Stimulated activated CD8-positive, alpha-beta memory T cell treated with anti-CD3 and anti-CD28 coated beads, Interleukin-2, amount 100 ng/mL, for 1 hour (primary cell): ENCODE measurements around the gene CDK6.

Experiments
- DNase-seq, 2 donors: peaks; one replicate each; pipeline ENCODE4 v3.0.0-alpha.2; 2020; ENCODE audit warnings: low read depth in 2 of 2

The CDK6 gene

GRCh38 chr7:92793656-92794205 lies 42.6 kb downstream of the CDK6 start:
- no peak for DNase-seq

GRCh38 chr7:92790992-92791391 lies 45.4 kb downstream of the CDK6 start:
- no peak for DNase-seq

- no peak for DNase-seq
Measured at GRCh38 chr7:92788559-92789183, 47.7 kb downstream of the CDK6 start.

GRCh38 chr7:92785923-92786322 lies 50.5 kb downstream of the CDK6 start:
- DNase-seq = no peak

- DNase-seq = no peak
Measured at GRCh38 chr7:92784935-92785334, 51.4 kb downstream of the CDK6 start.

- no peak for DNase-seq
Measured at GRCh38 chr7:92783260-92784201, 52.8 kb downstream of the CDK6 start.

- DNase-seq = no peak
Measured at GRCh38 chr7:92782855-92783254, 53.5 kb downstream of the CDK6 start.

GRCh38 chr7:92782236-92782635 lies 54.1 kb downstream of the CDK6 start:
- no peak for DNase-seq

- DNase-seq = no peak
Measured at GRCh38 chr7:92781117-92781720, 55.2 kb downstream of the CDK6 start.

GRCh38 chr7:92778972-92779371 lies 57.4 kb downstream of the CDK6 start:
- DNase-seq = no peak

DNA sequence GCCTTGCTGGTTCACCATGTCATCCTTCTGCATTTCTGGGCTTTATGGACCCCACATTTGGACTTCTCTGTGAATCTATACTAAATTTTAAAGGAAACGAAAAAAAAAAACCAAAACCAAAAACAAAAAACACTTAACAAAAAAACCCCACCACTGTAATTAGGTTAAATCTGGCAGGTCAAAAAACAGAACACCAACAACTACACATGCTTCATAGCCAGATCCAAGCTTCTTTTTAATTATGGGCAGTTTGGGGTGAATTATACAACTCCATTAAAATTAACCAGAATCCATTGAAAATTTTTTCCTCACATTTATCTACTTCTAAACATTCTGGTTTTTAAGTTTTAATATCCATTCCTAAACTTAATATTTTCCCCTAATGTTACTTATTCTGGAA lies 58.4 kb downstream of the CDK6 start:
- no peak for DNase-seq

- no peak for DNase-seq
Measured at GRCh38 chr7:92773808-92774207, 62.6 kb downstream of the CDK6 start.

GRCh38 chr7:92769844-92770243 lies 66.5 kb downstream of the CDK6 start:
- DNase-seq = no peak

DNA sequence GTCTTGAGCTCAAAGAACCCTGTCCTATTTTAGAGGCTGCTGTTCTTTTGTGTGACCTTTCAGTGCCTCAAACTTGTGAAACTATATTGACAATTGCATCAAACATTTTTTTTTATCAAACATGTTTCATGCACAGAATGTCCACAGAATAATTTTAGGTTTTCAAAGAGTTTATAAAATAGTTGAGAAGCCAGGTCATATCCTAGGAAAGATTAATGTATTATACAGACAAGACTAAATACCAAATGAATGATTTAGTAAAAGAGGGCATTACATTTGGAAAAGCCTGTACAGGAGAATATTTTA lies 67.0 kb downstream of the CDK6 start:
- DNase-seq = no peak

DNA sequence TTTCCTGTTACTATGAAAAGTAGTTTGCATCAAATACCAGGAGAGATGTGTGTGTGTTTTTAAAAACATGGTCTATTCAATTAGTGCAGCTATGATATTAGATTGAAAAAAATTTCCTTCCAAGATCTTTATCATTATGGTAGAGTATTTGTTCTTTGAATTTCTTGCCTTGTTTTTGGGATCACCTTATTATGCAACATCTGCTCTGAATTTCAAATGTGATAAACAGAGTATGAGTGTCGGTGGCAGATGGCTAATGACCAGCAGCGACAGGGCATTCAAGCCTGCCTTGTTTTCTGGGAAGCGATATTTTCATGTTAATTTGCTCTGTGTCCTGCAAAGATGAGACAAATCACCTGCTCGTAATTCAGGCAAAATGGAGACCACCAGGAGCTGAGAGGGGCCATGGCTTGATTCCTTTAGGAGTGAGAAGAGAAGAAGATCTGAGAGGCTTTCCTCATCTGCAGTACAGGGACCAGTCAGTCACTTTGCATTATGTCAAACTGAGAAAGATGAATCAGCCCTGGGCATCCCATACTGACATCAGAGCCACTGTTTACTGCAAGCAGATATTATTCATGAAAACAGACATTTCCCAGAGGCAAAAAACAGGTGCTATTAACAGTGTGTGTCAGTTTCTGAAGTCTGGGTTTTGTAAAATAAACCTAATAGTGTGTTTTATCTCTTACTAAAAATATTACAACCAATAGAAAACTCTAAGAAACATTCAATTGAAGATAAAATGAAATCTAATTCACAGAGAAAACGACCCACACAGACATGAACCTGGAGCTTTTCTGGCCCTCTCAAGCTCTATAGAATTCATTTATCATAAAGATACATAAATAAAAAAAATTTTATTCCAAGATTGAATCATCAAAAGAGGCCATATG lies 67.6 kb downstream of the CDK6 start:
- DNase-seq = no peak

DNA sequence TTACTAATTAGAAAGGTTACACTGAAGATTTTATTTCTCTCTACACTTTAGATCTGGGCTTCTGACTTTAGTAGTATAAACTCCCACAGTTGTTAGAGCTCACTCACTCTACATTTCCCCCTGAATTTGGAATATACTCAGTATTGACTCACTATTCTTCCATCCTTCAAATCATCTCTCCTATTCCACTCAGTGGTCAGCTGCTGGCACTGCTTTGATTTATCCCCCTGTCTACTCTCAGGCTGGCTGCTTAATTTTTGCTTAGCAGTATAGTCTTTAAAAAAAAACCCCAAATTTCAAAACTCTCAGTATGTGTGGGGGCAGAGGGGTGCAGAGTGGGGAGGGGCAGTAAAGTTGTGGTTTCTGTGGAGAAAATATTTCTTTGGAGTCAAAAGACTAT lies 68.9 kb downstream of the CDK6 start:
- DNase-seq = no peak

DNA sequence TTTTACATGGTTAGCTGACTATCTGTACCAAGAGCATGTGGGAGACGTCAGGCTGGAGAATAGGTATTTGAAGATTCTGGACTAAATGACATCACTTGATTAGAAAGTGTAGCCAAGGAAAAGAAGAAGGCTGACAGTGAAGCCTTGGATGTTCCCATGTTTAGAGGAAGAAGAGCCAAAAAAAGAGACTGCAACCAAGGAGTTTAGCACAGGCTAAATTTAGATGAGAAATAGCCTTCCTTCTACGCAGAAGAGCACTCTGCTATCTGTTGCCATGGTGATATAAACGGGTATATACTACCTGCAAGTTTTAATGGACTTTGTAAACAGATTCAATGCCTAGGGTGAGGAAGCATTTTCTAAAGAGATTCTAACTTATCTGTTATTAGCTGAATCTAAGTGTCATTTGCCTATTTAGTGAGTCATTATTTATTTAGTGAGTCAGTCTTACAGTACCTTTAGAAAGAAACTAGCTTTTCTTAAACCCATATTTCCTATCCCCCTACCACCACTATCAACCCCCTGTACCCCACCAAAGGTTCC lies 69.8 kb downstream of the CDK6 start:
- no peak for DNase-seq

DNA sequence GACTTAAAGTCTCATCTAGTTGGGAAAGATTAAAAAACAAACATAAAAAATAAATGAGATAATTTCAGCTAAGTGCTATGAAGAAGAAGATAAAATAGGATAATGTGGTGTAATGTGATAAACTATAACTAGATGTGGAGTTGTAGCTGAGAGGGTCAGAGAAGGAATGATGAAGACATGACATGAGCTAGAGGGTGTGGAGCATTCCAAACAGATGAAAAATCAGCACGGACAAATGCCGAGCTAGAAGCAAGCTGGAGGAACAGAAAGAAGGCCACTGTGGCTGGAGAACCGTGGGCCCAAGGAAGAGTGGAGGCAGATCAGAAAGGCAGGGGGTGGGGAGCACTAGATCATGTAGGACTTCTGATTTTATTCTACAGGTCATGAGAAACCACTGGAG lies 70.6 kb downstream of the CDK6 start:
- DNase-seq = no peak

GRCh38 chr7:92763636-92764423 lies 72.5 kb downstream of the CDK6 start:
- no peak for DNase-seq

DNA sequence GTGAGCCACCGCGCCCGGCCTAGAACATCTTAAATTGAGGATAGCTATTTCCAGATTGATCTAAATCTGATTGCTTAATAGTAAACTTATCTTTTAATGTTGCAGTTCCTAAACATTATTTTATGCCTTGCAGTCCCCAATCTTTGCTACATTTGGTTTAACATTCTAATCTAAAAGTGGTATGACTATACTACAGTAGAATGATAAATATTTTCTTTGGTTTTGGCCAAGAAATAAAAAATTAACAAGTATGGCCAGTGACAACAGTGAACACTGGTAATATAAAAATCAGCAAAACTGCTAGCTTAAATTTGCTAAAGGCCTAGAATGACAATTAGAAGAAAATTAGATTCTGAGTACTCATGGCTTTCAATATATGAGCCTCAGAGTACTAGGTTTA lies 73.5 kb downstream of the CDK6 start:
- no peak for DNase-seq
